ENCODE measurements around the gene ADAM22. TPM values are rescaled to one million over a fixed set of nuclear protein-coding genes. Genes with fewer than 3 reads are reported as not detected.

Gene ADAM22
- total and polyA plus RNA-seq, 7 donors = under 0.01 to 3.5 (median 1.4) TPM

GRCh38 chr7:88223265-88223664 lies 289.2 kb downstream of the ADAM22 start:
- 96 to 99% methylated on average over 2 of the region's 2 CpGs for WGBS, 2 donors
- no peak for TF ChIP-seq EP300 (IDR thresholded peaks at IDR 0.05)
- TF ChIP-seq CTCF (IDR thresholded peaks at IDR 0.05) = no peak
- TF ChIP-seq POLR2AphosphoS5 (IDR thresholded peaks at IDR 0.05) = no peak
- Histone ChIP-seq H3K4me1 (peaks cover 0 to 14% (median 12%) of the 10 kb centered on the region in 4 donors), H3K9me3 (no peaks in the 10 kb centered on the region), H3K36me3 (no peaks in the 10 kb centered on the region), H3K27me3 (peaks cover 0 to 4% (median 0%) of the 10 kb centered on the region in 3 donors), H3K4me3 (no peak overlapping the region), H3K27ac (no peak overlapping the region)
- DNase-seq = no peak
- intact Hi-C loops (cut with DNase I) = no loop called here

- no peak overlapping the region for H3K4me3 ChIP-seq
- peaks cover 0 to 6% (median 2%) of the 10 kb centered on the region in 4 donors for H3K4me1 ChIP-seq
- no peak overlapping the region for H3K27ac ChIP-seq
- 10 to 39% methylated on average over 2 of the region's 2 CpGs for WGBS, 2 donors
- H3K27me3 ChIP-seq = peaks cover 0 to 4% (median 0%) of the 10 kb centered on the region in 3 donors
- TF ChIP-seq EP300 (IDR thresholded peaks at IDR 0.05) (no peak), CTCF (IDR thresholded peaks at IDR 0.05) (no peak), POLR2A (IDR thresholded peaks at IDR 0.05) (no peak), POLR2AphosphoS5 (IDR thresholded peaks at IDR 0.05) (no peak)
- DNase-seq = no peak
- intact Hi-C loops (cut with DNase I) = no loop called here
- no peaks in the 10 kb centered on the region for H3K36me3 ChIP-seq
- no peaks in the 10 kb centered on the region for H3K9me3 ChIP-seq
Measured at GRCh38 chr7:88224601-88225275, 290.7 kb downstream of the ADAM22 start.

- TF ChIP-seq CTCF (IDR thresholded peaks at IDR 0.05) (no peak), POLR2A (IDR thresholded peaks at IDR 0.05) (no peak), POLR2AphosphoS5 (IDR thresholded peaks at IDR 0.05) (no peak), EP300 (IDR thresholded peaks at IDR 0.05) (no peak)
- Histone ChIP-seq H3K9me3 (no peaks in the 10 kb centered on the region), H3K4me1 (no peaks in the 10 kb centered on the region), H3K27ac (no peak overlapping the region), H3K4me3 (no peak overlapping the region), H3K36me3 (no peaks in the 10 kb centered on the region), H3K27me3 (peaks cover 0 to 4% (median 0%) of the 10 kb centered on the region in 3 donors)
- intact Hi-C loops (cut with DNase I) = no loop called here
- DNase-seq = no peak
- WGBS, 2 donors = 21 to 72% methylated on average over 4 of the region's 4 CpGs
Measured at GRCh38 chr7:88226201-88226600, 292.1 kb downstream of the ADAM22 start.

- no peaks in the 10 kb centered on the region for H3K4me1 ChIP-seq
- no peaks in the 10 kb centered on the region for H3K9me3 ChIP-seq
- no peak overlapping the region for H3K4me3 ChIP-seq
- intact Hi-C loops (cut with DNase I) = no loop called here
- H3K36me3 ChIP-seq = no peaks in the 10 kb centered on the region
- DNase-seq = no peak
- TF ChIP-seq EP300 (IDR thresholded peaks at IDR 0.05) (no peak), POLR2AphosphoS5 (IDR thresholded peaks at IDR 0.05) (peak in 1 of 4 donors; percentile 15)
- peaks cover 0 to 4% (median 0%) of the 10 kb centered on the region in 3 donors for H3K27me3 ChIP-seq
- 15 to 76% methylated on average over 6 of the region's 6 CpGs for WGBS, 2 donors
- H3K27ac ChIP-seq = no peak overlapping the region
Measured at GRCh38 chr7:88226886-88227516, 292.9 kb downstream of the ADAM22 start.

- no peak for DNase-seq
- 21 to 76% methylated on average over 4 of the region's 4 CpGs for WGBS, 2 donors
- H3K27me3 ChIP-seq = peaks cover 0 to 4% (median 0%) of the 10 kb centered on the region in 3 donors
- H3K4me3 ChIP-seq = no peak overlapping the region
- intact Hi-C loops (cut with DNase I) = no loop called here
- H3K27ac ChIP-seq = no peak overlapping the region
- TF ChIP-seq EP300 (IDR thresholded peaks at IDR 0.05) = no peak
- no peak for TF ChIP-seq POLR2AphosphoS5 (IDR thresholded peaks at IDR 0.05)
- TF ChIP-seq CTCF (IDR thresholded peaks at IDR 0.05) = no peak
- no peak for TF ChIP-seq POLR2A (IDR thresholded peaks at IDR 0.05)
- H3K4me1 ChIP-seq = no peaks in the 10 kb centered on the region
- H3K9me3 ChIP-seq = no peaks in the 10 kb centered on the region
- no peaks in the 10 kb centered on the region for H3K36me3 ChIP-seq
Measured at GRCh38 chr7:88229302-88229995, 295.4 kb downstream of the ADAM22 start.
